SK-N-SH (cell line): ENCODE data around the gene TPP2. TPM values are rescaled to one million over a fixed set of nuclear protein-coding genes. Genes with fewer than 3 reads are reported as not detected.

Experiments used
- CTCF ChIA-PET: fragments of 300-600, 350-600 bp; formaldehyde crosslinking; extraction: SDS; loops from one replicate; lab custom pipeline; 2021; lab: Yijun Ruan, JAX
- POLR2A ChIA-PET: fragments of 350-600 bp; sonication (Branson Sonifier 250); formaldehyde crosslinking; extraction: SDS; loops from one replicate; lab custom pipeline; 2020; ENCODE audit warnings: antibody characterized with exemption, inconsistent platforms; lab: Yijun Ruan, JAX
- DNase-seq: peaks from one replicate; pipeline ENCODE4 v3.0.0; 2012
- H2AFZ ChIP-seq: fragments of 200-600 bp; sonication (generic); 2 replicates; pipeline ENCODE4 v1.8.1; 2016; ENCODE audit warnings: antibody characterized with exemption, mild to moderate bottlenecking, low read depth
- H3F3A ChIP-seq: fragments of 200-600 bp; sonication (generic); replicated peaks from 2 replicates; pipeline ENCODE3; 2016; ENCODE audit warnings: antibody characterized with exemption, mild to moderate bottlenecking; ENCODE audit not compliant: insufficient read depth
- H3K27ac ChIP-seq, 2 experiments: fragments of 200-500 bp in 1 of 2; fragments of 200-600 bp in 1 of 2; sonication (Bioruptor generic) in 1 of 2; sonication (generic), shearing (Covaris generic) in 1 of 2; 2 replicates each; pipeline versions ENCODE4 v1.5.1 to v1.6.1; 2014 to 2016; ENCODE audit warnings: low read depth in 2 of 2, inconsistent platforms in 1 of 2, low read length in 1 of 2, mild to moderate bottlenecking in 1 of 2, mixed read lengths in 1 of 2
- H3K27me3 ChIP-seq: fragments of 200-600 bp; sonication (generic), shearing (Covaris generic); 2 replicates; pipeline ENCODE4 v1.6.1; 2016; ENCODE audit warnings: mixed run types; ENCODE audit not compliant: insufficient read depth
- H3K36me3 ChIP-seq, 2 experiments: fragments of 200-500 bp in 1 of 2; fragments of 200-600 bp in 1 of 2; sonication (Bioruptor generic) in 1 of 2; sonication (generic) in 1 of 2; replicated peaks in 1 of 2; 2 replicates each; pipeline versions ENCODE3 to v1.5.1; 2014 to 2016; ENCODE audit warnings: low read length in 1 of 2, mild to moderate bottlenecking in 1 of 2; ENCODE audit not compliant: insufficient read depth in 2 of 2, control insufficient read depth in 1 of 2
- H3K4me1 ChIP-seq, 2 experiments: fragments of 200-500 bp in 1 of 2; fragments of 200-600 bp in 1 of 2; sonication (Bioruptor generic) in 1 of 2; sonication (generic), shearing (Covaris generic) in 1 of 2; 2 replicates each; pipeline versions ENCODE4 v1.5.1 to v1.6.1; 2014 to 2016; ENCODE audit warnings: low read depth in 1 of 2, low read length in 1 of 2, mixed run types in 1 of 2; ENCODE audit not compliant: insufficient read depth in 2 of 2, control insufficient read depth in 1 of 2
- H3K4me2 ChIP-seq: fragments of 200-600 bp; sonication (generic), shearing (Covaris generic); 2 replicates; pipeline ENCODE4 v1.6.1; 2017; ENCODE audit warnings: mixed run types
- H3K4me3 ChIP-seq, 2 experiments: fragments of 200-500 bp in 1 of 2; fragments of 200-600 bp in 1 of 2; sonication (Bioruptor generic) in 1 of 2; sonication (generic), shearing (Covaris generic) in 1 of 2; 2 replicates each; pipeline versions ENCODE4 v1.5.1 to v1.8.1; 2014 to 2016; ENCODE audit warnings: low read depth in 2 of 2, inconsistent platforms in 1 of 2, low read length in 1 of 2, mild to moderate bottlenecking in 1 of 2, mixed read lengths in 1 of 2, moderate library complexity in 1 of 2
- H3K79me2 ChIP-seq: fragments of 200-600 bp; sonication (generic); 2 replicates; pipeline ENCODE4 v1.8.1; 2017; ENCODE audit warnings: mild to moderate bottlenecking; ENCODE audit not compliant: insufficient read depth
- H3K9ac ChIP-seq: fragments of 200-600 bp; sonication (generic); 2 replicates; pipeline ENCODE4 v1.6.1; 2017; ENCODE audit warnings: mixed run types
- H3K9me2 ChIP-seq: fragments of 200-600 bp; sonication (generic); 2 replicates; pipeline ENCODE4 v1.6.1; 2017; ENCODE audit warnings: mixed run types
- H3K9me3 ChIP-seq: fragments of 200-600 bp; sonication (generic); 2 replicates; pipeline ENCODE4 v1.6.1; 2017; ENCODE audit warnings: mixed run types, mild to moderate bottlenecking, moderate library complexity
- H4K20me1 ChIP-seq: fragments of 200-600 bp; sonication (generic); 2 replicates; pipeline ENCODE4 v1.6.1; 2017; ENCODE audit warnings: mild to moderate bottlenecking, mixed run types; ENCODE audit not compliant: insufficient read depth
- CTCF ChIP-seq: fragments of 200-600 bp; sonication (generic); IDR thresholded peaks from 2 replicates; pipeline ENCODE4 v1.6.1; 2017; ENCODE audit warnings: antibody characterized with exemption, mild to moderate bottlenecking, moderate library complexity
- ELF1 ChIP-seq: IDR thresholded peaks from 2 replicates; pipeline ENCODE4 v1.4.0; 2012
- EZH2phosphoT487 ChIP-seq: fragments of 200-600 bp; sonication (generic); IDR thresholded peaks from 2 replicates; pipeline ENCODE4 v1.6.1; 2017; ENCODE audit warnings: low read depth, mixed run types, mild to moderate bottlenecking, antibody characterized with exemption, moderate library complexity, borderline replicate concordance
- FOXJ3 ChIP-seq: sonication (generic); formaldehyde crosslinking; IDR thresholded peaks from 2 replicates; pipeline ENCODE4 v1.5.1; 2020; ENCODE audit warnings: mild to moderate bottlenecking, missing genetic modification reagents
- GABPA ChIP-seq: IDR thresholded peaks from 2 replicates; pipeline ENCODE4 v1.4.0; 2012; ENCODE audit warnings: low read depth, mild to moderate bottlenecking
- IRF3 ChIP-seq: fragments of 150-350 bp; IDR thresholded peaks from 2 replicates; pipeline ENCODE4 v1.6.1; 2016; ENCODE audit warnings: mild to moderate bottlenecking, low read depth, low read length
- MEF2A ChIP-seq: IDR thresholded peaks from 2 replicates; pipeline ENCODE4 v1.4.0; 2012; ENCODE audit warnings: low read depth, borderline replicate concordance
- MXI1 ChIP-seq: IDR thresholded peaks from 2 replicates; pipeline ENCODE4 v1.6.1; 2012; ENCODE audit warnings: mild to moderate bottlenecking, low read depth, low read length, improper control_type of control experiment
- PBX3 ChIP-seq: IDR thresholded peaks from 2 replicates; pipeline ENCODE4; 2012
- POLR2AphosphoS5 ChIP-seq: IDR thresholded peaks from 2 replicates; pipeline ENCODE4 v1.6.1; 2012; ENCODE audit warnings: low read depth, low read length
- RCOR1 ChIP-seq: fragments of 150-350 bp; IDR thresholded peaks from 2 replicates; pipeline ENCODE4 v1.6.1; 2017; ENCODE audit warnings: antibody characterized with exemption, low read length
- REST ChIP-seq: IDR thresholded peaks from 2 replicates; pipeline ENCODE4 v1.6.1; 2012; ENCODE audit warnings: mild to moderate bottlenecking, low read depth, low read length, moderate library complexity
- RFX5 ChIP-seq: IDR thresholded peaks from 2 replicates; pipeline ENCODE4 v1.6.1; 2012; ENCODE audit warnings: mild to moderate bottlenecking, improper control_type of control experiment, low read length
- RXRA ChIP-seq: IDR thresholded peaks from 2 replicates; pipeline ENCODE4 v1.4.0; 2012; ENCODE audit warnings: low read depth, mild to moderate bottlenecking, borderline replicate concordance
- SIN3A ChIP-seq: IDR thresholded peaks from 2 replicates; pipeline ENCODE4 v1.6.1; 2012; ENCODE audit warnings: low read depth, mild to moderate bottlenecking, low read length, moderate library complexity, borderline replicate concordance
- SMC3 ChIP-seq: IDR thresholded peaks from 2 replicates; pipeline ENCODE4 v1.6.1; 2012; ENCODE audit warnings: low read depth, low read length, improper control_type of control experiment
- TAF1 ChIP-seq: IDR thresholded peaks from 2 replicates; pipeline ENCODE4 v1.6.1; 2012; ENCODE audit warnings: low read depth, mild to moderate bottlenecking, low read length, moderate library complexity, borderline replicate concordance
- TCF12 ChIP-seq: IDR thresholded peaks from 2 replicates; pipeline ENCODE4 v1.4.0; 2012
- TEAD4 ChIP-seq: IDR thresholded peaks from 2 replicates; pipeline ENCODE4 v1.4.0; 2012; ENCODE audit warnings: mild to moderate bottlenecking, borderline replicate concordance; ENCODE audit not compliant: insufficient read depth
- YY1 ChIP-seq: IDR thresholded peaks from 2 replicates; pipeline ENCODE4 v1.4.0; 2012; ENCODE audit warnings: low read depth, mild to moderate bottlenecking
- ZBTB33 ChIP-seq: IDR thresholded peaks from 2 replicates; pipeline ENCODE4 v1.4.0; 2012; ENCODE audit warnings: low read depth, borderline replicate concordance
- WGBS: methylation state at CpG from one replicate; pipeline ENCODE4 v1.1.6; 2017; ENCODE audit warnings: low lambda C conversion rate; 5-methylcytosine and 5-hydroxymethylcytosine counted together
- polyA plus RNA-seq, 3 experiments: library from polyadenylated mRNA; depleted of rRNA; stranded (reverse); fragments of >200 nt; gene quantifications; 2 replicates each; pipeline ENCODE4 v1.2.3, GENCODE V29; 2012

Gene TPP2
- 8.3 and 9.9 TPM in 2 replicates for polyA plus RNA-seq (2012; rRNA removed)
- polyA plus RNA-seq (2012; cell fraction: cytosol; rRNA removed), result 10.9 and 12.6 TPM in 2 replicates
- polyA plus RNA-seq (2012; cell fraction: nucleus; rRNA removed), result 10.8 and 24.5 TPM in 2 replicates

- Histone ChIP-seq H3K9ac (peak within 1 kb of the TSS; percentile 98), H3K9me2 (no peaks in the 10 kb centered on the region), H3K4me1 (peaks cover 11 to 25% of the 10 kb centered on the region in 2 experiments; a peak in 2 of 4 replicates), H4K20me1 (peaks cover 23% of the 10 kb centered on the region), H3K27me3 (no peaks in the 10 kb centered on the region), H3K4me2 (peak within 1 kb of the TSS; percentile 95), H3K4me3 (peak within 1 kb of the TSS; percentile 82 to 96), H3K9me3 (no peaks in the 10 kb centered on the region), H3K36me3 (peaks cover 0 to 5% of the 10 kb centered on the region in 2 experiments), H3K27ac (peak within 1 kb of the TSS; percentile 94 to 97), H2AFZ (peak within 1 kb of the TSS; percentile 80), H3K79me2 (peaks cover 67% of the 10 kb centered on the region), H3F3A (peaks cover 30% of the 10 kb centered on the region)
- peak; percentile 99 for DNase-seq
- ChIA-PET CTCF (interaction anchor here (0.9 to 3.9 kb wide), 7 partner anchors 10 to 249 kb away, joined by 3 to 20 read pairs (median 6); partner anchors contain the start of gene ERCC5), POLR2A (interaction anchor here (0.6 to 2.2 kb wide), 11 partner anchors 12 to 451 kb away, joined by 3 to 20 read pairs (median 3); partner anchors contain the start of gene ERCC5)
- 2% methylated on average over 39 of the region's 53 CpGs for WGBS
- TF ChIP-seq TCF12 (no peak), GABPA (peak; percentile 65), TAF1 (peak; percentile 91), ZBTB33 (no peak; the same call in 1 of the 2 replicates), PBX3 (no peak), IRF3 (peak; percentile 65; the same call in 1 of the 2 replicates), ELF1 (peak; percentile 87), RCOR1 (peak; percentile 10; the same call in 1 of the 2 replicates), MXI1 (peak; percentile 94), RXRA (no peak), CTCF (no peak), POLR2AphosphoS5 (peak; percentile 83), REST (no peak), SMC3 (no peak), FOXJ3 (no peak), EZH2phosphoT487 (no peak), TEAD4 (no peak), MEF2A (no peak), YY1 (peak; percentile 70; the same call in 1 of the 2 replicates), RFX5 (peak; percentile 91), SIN3A (peak; percentile 83)
These were observed at the start of gene TPP2 for GRCh38 chr13:102596147-102597028. Gene TPP2 (plus strand): TSS chr13:102596986. CDS start chr13:102597039, 53 bp downstream.
